Stimulated activated CD4-positive, alpha-beta T cell treated with anti-CD3 and anti-CD28 coated beads, Interleukin-12 subunit alpha, Interleukin-12 subunit beta, amount 100 ng/mL, for 4 hours (primary cell): ENCODE results near the gene SMAD2.
A peak's percentile ranks its signal among the peaks of the same experiment; 100 is the strongest.

ENCODE experiments used
- DNase-seq: peaks from one replicate; pipeline ENCODE4 v3.0.0-alpha.2; 2020

Gene SMAD2

DNA sequence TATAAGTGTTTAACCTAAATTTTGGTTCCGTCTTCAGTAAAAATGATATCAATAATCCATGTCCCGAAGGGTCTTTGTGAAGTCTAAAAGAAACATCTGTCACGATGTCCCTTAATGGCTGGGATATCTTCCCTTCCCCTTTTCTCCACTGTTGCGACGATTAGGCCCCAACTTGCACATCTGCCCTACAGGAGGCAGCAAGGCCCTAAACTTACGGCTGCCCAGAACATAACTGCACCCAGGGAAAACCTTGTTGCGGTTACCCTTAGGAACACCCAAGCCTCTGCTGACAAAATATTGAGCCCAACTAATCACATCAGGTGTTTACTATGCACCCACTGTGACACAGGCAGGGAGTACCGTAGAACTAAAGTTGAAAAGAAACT is 1.3 kb upstream of the SMAD2 start:
- no peak for DNase-seq

DNA sequence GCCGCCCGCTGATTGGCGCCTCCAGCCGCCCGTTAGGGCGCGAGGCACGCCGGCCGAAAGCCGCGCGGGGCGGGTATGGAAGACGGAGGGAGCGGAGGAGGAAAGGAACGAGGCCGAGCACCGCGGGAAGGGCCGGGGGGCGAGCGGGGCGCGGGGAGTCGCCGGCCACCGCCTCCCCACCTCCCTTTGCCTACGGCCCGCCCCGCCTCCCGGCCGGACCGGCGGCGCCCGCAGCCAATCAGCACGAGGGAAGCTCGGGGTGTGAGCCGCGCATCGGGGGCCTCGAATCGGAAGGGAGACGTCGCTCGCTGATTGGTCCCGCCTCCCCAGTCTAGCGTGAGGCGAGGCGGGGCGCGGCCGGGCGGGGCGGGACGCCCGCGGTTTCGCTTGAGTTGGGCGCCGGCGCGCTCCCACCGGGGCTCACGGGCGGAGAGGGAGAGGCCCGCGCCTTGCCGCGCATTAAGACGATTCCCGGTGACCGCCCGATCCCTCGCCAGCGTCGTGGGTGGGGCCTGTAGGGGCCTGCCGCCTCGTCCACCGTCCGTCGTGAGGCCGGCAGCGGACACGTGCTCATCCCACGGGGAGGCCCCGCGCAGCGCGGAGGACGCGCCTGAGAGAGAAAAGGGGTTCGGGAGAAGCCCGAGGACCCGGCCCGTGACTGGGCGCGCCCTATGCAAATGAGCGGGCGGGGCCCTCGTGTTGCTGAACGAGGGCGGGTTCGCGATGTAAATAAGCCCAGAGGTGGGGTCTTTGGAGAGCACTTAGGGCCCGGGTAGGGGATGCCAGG is 665 bp upstream of the SMAD2 start:
- DNase-seq, result peak; percentile 93

DNA sequence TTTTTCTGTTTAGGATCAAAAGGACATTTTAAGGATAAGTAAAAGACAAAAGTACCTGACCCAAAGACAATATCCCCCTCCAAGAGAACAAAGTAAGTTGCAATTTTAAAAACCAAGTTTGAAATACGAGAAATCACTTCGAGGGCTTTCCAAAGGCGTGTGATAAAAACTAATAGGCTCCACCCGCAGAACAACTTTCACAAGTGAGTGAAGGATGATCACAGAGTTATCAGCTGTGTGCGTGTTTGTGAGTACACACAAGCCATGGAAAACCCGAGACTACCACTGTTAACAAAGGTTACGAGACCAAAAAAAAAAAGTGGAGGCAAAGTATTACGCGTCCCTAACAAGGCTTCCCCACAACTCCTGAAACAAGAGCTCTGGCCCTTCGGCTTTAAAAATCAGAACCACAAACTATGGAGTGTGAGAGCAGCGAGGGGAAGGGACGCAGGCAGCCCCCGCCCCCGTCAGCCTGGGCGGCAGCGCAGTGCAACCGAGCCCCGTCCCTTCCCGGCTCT is 719 bp downstream of the SMAD2 start:
- DNase-seq, result no peak

DNA sequence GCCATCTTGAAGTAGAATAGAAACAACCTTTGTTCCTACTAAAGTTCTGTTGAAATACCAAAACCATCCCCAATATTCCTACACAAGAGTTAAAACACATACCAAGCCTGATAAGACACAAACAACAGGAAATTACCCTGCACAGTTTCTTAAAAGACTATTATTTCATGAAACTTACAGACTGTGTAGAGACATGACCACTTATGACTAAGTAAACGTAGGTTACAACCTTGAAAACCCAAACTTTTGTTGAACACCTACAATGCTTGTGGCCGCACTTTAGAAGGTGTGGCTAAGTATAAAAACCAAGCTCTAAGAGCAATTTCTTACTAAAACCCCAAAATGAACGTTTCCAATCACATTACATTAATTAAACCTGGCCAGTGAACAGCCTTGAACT is 2.0 kb downstream of the SMAD2 start:
- no peak for DNase-seq

DNA sequence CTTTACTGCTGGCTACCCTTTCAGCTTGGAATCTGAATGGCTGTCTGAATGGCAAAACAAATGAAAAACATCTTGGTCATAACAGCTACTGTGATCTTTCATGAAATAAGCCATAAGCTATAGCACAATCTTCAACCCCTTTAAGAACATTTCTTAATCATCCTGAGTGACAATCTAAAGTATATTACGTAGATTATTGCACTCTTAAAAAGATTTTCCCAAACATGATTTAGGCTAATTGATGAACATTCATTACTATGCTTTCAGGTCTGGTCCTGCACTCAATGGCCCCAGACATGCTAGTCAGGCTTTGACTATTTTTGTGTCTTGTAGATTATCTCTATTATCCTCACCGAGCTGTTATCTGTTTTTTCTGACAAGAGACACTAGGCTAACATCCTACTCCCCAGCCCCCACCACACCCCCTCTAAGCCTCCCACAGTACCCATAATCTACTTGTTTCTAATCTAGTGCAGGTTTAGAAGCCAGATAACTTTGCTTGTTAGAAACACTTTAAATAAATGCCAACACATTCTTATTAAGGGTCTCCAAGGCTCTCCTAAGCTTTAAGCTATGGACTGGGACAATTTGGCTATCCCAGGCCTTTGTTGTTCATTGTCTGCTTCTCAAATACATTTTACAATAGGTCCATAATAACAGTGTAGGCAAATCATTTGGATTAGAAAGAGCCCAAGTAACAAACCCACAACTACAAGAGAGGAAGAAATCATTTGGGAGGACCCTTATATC is 4.2 kb downstream of the SMAD2 start:
- no peak for DNase-seq

DNA sequence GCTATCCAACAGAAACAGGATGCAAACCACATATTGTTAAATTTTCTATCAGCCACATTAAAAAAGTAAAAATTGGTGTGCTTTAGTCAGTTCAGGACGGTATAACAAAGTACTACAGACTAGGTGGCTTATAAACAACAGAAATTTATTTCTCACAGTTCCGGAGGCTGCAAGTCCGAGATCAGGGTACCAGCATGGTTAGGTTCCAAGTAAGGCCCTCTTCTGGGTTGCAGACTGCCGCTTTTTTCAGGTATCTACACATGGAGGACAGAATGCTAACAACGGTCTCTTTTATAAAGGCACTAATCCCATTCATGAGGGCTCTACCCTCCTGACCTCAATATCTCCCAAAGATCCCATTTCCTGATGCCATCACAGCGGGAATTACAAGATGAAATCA is 10.5 kb downstream of the SMAD2 start:
- DNase-seq, result no peak

DNA sequence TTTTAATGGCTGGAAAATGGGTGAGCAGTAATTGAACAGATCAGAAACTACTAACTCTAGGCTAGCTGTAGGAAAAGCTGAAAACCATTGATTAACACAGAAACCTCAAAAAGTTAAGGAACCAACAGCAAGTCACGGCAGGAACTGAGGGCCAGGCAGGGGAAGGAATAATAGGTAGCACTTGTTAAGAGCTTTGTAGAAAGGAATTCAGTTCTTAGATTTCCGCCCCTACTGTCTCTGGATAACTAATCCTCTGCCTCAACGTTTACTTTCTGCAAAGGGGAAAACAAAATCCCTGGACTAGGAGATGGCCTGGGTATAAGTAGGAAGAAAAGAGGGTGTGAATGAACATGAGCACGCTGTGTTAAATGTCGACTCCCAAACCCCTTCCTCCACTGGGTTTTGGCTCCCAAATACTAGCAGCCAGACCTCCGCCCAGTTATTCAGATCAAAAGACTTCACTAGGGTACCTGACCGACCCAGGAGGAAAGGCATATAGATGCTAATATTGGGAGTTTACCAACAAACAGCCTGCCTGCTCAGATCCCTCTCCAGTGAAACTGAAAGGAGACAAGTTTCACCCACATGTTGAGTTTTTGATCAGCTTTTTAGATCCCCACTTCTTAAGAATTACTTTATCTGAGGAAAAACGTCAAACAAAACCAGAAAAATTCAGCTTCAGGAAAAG is 12.4 kb downstream of the SMAD2 start:
- no peak for DNase-seq

DNA sequence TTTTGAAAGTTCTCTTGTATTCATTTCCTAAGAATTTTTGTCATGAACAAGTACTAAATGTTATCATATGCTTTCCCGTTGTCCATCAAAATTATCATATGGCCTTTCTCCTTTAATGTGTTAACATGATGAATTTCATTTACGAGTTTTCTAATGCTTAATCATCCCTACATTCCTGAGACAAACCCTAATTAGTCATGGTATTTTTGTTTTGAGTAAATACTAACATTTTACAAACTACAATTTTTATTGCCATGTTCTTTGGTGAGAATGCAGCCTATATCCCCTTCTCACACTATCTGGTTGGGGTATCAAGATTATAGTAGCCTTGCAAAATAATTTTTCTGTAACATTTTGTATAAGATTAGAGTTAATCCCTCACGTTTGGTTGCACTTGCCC is 14.5 kb downstream of the SMAD2 start:
- DNase-seq, result no peak

DNA sequence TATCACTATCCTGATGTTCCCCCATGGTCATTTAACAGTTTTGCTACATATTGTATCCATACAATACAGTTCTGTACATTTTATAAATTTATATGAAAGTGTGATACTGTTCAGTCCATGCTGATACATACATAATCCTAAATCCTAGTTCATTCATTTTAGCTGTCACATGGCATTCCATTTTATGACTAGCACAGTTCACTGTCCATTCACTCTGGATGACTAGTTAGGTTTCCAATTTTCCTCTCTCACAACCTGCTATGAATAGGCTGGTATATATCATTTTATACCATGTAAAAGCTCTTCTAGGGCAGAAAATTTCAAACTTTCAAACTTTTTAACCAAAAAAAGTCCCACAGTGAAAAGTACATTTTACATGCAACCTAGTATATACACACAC is 15.2 kb downstream of the SMAD2 start:
- no peak for DNase-seq

DNA sequence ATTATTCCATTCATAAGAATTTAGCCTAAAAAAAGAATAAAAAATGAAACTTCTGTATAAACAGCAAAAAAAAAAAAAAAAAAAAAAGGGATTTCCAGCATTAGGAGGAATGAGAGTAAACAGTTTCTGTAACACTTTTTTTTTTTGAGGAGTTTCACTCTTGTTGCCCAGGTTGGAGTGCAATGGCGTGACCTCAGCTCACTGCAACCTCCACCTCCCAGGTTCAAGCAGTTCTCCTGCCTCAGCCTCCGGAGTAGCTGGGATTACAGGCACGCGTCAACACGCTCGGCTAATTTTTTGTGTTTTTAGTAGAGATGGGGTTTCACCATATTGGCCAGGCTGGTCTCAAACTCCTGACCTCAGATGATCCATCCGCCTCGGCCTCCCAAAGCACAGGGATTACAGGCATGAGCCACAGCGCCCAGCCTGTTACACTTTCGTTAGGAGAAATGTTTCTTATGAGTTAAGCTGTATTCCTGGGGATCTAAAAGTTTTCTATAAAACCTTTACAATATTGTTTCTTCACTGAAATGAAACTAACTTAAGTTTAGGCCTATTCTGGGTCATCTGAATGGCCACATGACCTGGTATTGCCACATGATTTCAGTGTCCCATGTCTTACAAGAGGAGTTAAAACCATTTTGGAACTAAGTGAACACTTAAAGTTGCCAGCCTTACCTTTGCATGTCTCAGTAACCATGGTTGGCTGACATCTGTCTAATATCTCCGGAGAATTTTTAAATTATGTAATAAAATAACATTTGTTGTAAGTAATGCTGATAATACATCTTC is 17.5 kb downstream of the SMAD2 start:
- no peak for DNase-seq

DNA sequence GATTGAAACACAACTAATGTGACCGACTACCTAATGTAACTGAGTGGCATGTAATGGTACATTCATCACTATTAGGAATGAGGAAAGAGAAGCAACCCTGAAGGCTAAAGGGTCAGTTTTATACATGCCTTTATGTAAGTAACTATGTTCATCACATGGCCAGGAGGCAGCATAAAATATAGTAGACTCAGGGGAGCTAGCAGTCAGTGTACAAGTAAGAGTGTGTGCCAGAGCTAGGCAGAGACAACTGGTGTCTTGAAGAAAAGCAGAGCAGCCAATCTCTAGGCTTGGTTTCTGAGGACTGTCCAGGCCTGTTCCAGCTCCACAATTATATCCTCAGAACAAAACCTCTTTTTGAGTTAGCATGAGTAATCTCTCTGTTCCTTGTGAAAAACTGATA is 18.1 kb downstream of the SMAD2 start:
- no peak for DNase-seq

DNA sequence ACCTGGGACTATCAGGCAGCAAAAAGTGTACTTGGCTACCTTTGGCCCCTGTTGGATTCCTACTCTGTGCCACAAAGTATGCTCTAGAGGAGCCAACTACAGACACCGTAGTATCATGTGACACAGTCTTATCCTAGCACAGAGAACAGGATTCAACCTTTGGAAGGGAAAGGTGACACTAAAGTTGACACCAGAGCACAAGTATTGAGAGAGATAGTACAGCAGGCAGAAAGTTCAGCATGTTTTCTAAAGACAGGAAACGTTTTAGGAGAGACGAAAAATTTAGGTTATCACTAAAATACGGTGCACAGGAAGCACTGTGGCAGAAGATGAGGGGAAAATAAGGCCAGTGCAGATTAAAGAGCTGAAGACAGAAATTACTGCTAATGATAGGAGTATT is 18.6 kb downstream of the SMAD2 start:
- DNase-seq, result no peak

DNA sequence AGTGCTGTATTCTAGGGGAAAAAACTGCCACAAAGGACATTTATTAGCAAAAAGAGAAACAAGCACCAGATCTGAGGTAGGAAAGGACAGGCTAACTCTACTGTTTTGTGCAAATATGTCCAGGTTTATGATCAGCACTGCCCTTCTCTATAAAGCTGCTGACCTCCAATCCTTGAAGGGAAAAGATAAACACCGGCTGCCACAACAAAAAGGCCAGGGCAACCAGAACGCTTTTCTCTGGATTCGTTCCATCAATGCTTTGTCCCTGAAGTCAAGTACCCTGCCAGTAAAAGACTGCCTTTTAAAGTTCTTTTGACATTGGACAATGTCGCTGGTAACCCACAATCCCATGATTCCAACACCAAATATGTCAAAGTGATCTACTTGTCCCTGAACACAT is 21.0 kb downstream of the SMAD2 start:
- DNase-seq, result no peak

DNA sequence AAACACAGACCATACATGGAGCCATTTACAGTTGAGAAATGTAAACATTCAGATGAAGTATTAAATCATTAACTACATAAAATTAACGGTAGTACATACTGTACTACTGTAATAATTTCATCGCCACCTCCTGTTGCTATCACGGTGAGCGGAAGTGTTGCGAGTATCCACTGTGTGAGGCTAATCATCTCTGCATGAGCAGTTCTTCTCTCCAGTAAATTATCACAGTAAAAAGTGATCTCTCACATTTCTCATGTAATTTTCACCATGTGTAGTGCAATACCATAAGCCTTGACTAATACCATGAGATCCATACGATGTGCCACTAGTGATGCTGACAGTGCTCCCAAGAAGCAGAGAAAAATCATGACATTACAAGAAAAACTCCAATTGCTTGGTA is 21.9 kb downstream of the SMAD2 start:
- no peak for DNase-seq

DNA sequence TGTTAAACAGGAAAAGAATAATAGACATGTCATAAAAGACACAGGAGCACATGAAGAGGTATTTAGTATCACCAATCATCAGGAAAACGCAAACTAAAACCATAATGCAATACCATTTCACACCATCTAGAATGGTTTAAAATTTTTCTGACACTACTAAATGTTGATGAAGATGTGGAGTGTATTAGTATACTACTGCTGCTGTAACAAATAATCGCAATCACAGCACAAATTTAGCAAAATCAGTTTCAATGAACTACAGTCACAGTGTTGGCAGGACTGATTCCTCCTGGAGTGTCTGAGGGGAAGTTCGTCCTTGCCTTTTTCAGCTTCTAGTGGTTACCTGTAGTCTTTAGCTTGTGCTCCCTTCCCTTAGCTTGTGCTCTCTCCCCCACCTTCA is 24.1 kb downstream of the SMAD2 start:
- DNase-seq, result no peak

DNA sequence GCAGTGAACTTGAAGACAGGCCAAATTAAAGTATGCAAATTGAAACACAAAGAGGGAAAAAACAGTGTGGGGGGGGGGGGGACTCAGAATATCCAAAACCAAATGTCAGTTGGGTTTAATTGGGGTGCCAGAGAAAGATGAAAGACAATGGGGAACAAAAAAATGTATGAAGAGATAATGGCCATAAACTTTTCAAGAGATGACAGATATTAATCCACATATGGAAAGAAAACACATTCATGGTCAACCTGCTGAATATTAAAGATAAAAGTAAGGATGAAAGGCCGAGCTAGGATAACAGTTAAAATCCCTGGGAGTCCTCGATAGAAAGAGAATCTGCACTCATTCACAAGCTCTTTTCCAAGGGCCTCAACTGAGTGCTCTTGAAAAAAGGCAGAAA is 26.6 kb downstream of the SMAD2 start:
- no peak for DNase-seq

DNA sequence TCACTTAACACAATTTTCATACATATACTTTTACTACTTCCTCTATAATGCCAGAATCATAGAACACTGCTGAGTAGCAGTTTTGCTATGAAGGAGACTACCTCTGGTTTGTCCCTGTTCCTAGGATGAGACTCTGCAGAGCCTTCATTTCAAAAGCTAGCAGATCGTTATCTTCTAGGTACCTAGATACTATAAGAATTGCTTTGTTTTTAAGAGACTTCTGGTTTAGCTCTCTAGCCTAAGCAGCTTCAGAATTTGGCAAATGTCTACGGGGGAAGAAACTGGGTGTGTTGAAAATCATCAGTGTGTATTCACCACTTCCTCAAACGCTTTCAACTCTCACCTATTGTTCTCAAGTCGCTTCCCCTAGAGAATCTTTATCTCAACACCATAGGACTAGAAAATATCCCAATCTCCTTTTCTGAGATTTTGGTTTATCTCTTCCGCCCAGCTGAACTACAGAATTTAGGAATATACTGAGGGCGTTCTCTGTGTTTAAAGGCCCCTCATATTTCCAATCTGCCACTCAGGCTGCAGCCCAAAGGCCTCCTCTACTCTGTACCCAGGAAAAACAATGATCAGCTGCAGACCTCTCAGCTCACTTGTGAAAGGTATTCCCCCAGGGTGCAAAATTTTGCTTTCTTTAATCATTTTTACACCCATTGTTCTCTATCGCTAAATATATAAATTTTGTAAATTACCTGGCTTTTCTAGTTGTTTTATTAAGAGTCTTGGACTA is 28.7 kb downstream of the SMAD2 start:
- no peak for DNase-seq

DNA sequence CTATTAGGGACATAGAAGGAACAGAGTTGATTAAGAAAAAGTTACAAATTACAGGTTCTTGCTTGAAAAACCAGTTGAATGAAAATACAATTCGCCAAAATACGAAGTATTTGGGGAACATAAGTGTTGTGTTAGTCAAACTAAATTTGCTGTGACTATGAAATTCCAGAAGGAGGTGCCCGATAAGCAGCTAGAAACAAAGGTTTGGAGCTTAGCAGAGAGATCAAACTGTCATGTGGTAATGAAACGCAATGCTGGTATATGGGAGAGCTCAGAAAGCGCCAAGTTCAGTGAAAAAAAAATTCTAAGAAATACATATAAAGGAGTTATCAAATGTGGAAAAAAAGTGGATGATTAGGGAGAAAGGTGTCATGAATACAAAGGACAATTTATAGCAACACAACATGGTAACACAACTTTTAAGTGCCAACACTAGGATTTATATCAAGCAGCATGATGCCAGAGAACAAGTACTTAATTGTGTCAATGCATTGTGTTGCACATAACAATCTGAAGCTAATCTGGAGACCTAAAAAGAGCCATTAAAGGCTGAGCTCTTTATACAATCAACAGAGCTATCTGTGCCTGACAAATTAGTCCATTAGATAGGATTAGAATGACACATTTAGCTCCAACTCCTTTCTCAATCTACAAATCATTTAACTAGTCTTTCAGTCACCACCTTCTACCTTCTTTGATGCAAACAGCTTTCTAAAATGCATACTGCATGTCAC is 31.2 kb downstream of the SMAD2 start:
- DNase-seq, result no peak

DNA sequence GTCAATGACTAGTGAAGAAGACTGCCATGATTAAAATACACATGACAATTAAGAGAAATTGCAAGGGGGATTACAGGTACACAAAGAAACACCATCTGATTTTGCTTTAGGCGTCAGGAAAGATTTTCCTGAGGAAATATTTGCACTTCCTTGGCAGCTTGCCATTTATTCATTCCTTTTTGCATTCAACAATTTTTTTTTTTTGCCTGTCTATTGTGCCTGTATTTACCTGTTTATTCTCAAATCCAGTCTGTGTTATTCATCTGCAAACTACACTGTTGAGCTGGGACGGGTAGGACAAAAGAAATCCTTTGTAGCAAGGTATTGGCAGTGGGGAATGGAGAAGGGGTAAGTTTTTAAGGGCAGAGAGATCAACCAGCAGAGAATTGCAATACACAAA is 31.8 kb downstream of the SMAD2 start:
- no peak for DNase-seq

DNA sequence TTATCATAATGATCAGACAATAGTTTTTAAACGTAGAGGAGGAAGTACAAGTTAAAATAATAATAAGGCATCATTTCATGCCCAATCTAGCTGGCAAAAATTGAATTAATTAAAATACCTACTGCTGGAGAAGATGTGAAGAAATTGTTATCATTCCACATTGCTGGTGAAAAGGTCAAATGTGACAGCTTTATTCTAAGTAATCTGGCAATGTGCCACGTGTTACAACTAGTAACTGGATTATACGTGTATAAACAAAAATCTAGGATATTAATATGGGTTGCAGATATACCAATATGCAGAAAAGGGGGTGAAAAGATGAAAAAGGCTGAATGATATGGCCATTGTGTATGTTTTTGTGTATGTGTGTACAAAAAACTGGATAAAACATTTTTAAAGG is 32.4 kb downstream of the SMAD2 start:
- DNase-seq, result no peak

DNA sequence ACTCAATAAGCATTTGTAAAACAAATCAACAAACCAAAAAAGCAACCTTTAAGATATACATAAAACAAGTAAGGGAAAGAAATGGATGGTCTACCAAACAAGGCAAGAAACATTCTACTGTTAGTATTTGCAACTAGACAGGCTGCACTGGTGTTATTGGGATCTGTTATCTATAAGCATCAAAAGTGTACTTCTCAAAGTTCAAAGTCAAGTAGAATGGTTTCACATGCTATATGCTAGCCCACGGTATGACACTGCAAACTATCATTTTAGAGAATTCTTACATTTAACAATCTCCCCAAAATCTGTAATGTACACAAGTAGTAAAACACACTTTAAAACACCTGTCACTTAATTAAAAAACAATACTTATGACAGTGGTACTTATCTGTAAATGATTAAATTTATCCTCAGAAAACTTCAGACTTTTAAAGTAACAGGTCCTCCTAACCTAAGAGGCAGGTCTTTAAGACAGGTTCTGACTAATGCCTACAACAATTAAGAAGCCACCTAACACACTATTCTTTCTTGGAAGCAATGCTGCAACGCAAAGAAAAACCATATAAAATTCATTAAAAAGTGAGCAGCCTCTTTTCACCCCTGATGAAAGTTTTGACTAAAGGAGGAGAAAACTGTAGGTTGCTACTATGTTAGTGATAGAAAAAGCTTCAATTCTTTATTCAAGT is 34.8 kb downstream of the SMAD2 start:
- no peak for DNase-seq
